ENCODE data around the gene RNF115. TPM values are rescaled to one million over a fixed set of nuclear protein-coding genes. Genes with fewer than 3 reads are reported as not detected.
A peak's percentile ranks its signal among the peaks of the same experiment; 100 is the strongest.

RNF115 gene
- total RNA-seq, 2 donors from 2014 or later = 12.7 to 13.2 TPM

DNA sequence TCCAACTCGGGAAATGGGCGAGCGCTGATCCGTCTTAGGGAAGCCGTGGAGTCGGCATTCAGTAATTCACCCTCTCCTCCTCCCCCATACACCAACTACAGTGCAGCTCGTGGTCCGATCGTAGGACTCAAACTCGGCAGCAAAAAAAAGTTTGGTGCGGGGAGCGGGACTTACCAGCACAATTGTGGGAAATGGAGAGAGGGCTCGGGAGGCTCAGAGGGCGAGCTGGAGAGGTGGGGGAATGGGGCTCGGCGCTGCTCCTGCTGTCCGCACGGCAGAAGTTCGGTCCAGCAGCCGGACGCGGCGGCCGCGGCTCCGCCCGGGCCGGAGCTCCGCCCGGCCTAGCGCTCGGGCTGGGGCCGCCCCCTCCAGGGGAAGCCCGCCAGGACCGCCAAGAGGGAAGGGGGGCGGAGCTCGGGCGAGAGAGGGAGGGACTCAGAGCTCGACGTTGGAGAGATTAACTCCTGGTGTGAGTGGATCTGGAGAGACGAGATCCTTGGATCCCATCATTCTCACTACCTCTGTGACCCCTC is 35.7 kb upstream of the RNF115 start:
- TF ChIP-seq, protein P1, sequence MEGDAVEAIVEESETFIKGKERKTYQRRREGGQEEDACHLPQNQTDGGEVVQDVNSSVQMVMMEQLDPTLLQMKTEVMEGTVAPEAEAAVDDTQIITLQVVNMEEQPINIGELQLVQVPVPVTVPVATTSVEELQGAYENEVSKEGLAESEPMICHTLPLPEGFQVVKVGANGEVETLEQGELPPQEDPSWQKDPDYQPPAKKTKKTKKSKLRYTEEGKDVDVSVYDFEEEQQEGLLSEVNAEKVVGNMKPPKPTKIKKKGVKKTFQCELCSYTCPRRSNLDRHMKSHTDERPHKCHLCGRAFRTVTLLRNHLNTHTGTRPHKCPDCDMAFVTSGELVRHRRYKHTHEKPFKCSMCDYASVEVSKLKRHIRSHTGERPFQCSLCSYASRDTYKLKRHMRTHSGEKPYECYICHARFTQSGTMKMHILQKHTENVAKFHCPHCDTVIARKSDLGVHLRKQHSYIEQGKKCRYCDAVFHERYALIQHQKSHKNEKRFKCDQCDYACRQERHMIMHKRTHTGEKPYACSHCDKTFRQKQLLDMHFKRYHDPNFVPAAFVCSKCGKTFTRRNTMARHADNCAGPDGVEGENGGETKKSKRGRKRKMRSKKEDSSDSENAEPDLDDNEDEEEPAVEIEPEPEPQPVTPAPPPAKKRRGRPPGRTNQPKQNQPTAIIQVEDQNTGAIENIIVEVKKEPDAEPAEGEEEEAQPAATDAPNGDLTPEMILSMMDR (IDR thresholded peaks at IDR 0.05) = peak in 4 of 7 experiments; percentile 9 to 25 (median 18)
- TF ChIP-seq POLR2A (IDR thresholded peaks at IDR 0.05) = peak; percentile 75 to 83 (median 82)
- Histone ChIP-seq H3K9me3 (no peaks in the 10 kb centered on the region), H3K36me3 (replicated peaks in 1 of 2; ENCODE audit: insufficient read depth in 1 of 2, low read depth in 2 of 2) (peaks cover 0 to 8% of the 10 kb centered on the region in 2 donors), H3K27ac (peak overlapping the region; percentile 84 to 91 (median 88)), H3K4me3 (peak overlapping the region; percentile 85 to 95), H3K27me3 (no peaks in the 10 kb centered on the region), H3K4me1 (peaks cover 27% of the 10 kb centered on the region)
- DNase-seq = peak; percentile 92 to 95 (median 93)
- ATAC-seq = peak; percentile 87
- WGBS, 2 donors = 0 to 1% methylated on average over 16 to 41 of the region's 41 CpGs
- intact Hi-C loops (cut with DNase I) = no loop called here

DNA sequence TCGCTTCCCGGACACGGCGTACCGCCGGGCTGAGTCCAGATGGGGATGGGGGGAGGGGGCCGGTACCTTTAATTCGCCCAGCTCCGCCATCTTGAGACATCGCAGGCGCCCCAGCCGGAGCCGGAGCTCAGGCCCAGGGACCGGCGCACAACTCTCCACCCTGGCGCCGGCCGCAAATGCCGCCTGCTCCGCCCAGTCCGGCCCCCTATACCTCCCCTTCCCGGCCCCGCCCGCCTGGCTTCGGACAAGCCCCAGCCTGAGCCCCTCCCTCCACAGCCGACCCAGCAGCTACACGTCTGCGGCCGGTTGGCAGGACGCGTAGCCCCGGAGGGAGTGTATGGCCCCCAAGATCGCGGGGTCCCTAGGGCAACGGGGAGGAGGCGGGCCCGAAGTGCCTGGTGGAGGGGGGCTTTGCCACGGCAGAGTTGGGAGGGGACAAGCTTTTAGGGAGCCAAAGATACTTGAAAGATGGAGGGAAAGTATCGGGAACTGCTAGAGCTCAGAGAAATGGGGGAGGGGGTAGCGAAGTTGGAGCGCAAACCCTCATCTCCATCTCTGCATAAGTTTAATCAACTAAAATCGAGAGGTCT is 35.1 kb upstream of the RNF115 start, which contains the start of gene PIAS3:
Gene PIAS3, minus strand, starts transcription at position 181 of the 590 bp plus-strand sequence. Its CDS starts 91 bp downstream, at position 90.
- intact Hi-C loops (cut with DNase I) = no loop called here
- peak within 1 kb of the TSS; percentile 85 to 95 for H3K4me3 ChIP-seq
- WGBS, 2 donors = 0 to 1% methylated on average over 9 to 39 of the region's 42 CpGs
- peak; percentile 95 to 97 (median 96) for DNase-seq
- peak; percentile 52 to 81 (median 79) for TF ChIP-seq POLR2A (IDR thresholded peaks at IDR 0.05)
- TF ChIP-seq, protein P1 (IDR thresholded peaks at IDR 0.05) = no peak
- H3K27me3 ChIP-seq = no peaks in the 10 kb centered on the region
- H3K36me3 ChIP-seq (replicated peaks in 1 of 2; ENCODE audit: insufficient read depth in 1 of 2, low read depth in 2 of 2) = peaks cover 0 to 8% of the 10 kb centered on the region in 2 donors
- H3K4me1 ChIP-seq = peaks cover 27% of the 10 kb centered on the region
- peak within 1 kb of the TSS; percentile 84 to 91 (median 88) for H3K27ac ChIP-seq
- H3K9me3 ChIP-seq = no peaks in the 10 kb centered on the region
- peak; percentile 94 for ATAC-seq

DNA sequence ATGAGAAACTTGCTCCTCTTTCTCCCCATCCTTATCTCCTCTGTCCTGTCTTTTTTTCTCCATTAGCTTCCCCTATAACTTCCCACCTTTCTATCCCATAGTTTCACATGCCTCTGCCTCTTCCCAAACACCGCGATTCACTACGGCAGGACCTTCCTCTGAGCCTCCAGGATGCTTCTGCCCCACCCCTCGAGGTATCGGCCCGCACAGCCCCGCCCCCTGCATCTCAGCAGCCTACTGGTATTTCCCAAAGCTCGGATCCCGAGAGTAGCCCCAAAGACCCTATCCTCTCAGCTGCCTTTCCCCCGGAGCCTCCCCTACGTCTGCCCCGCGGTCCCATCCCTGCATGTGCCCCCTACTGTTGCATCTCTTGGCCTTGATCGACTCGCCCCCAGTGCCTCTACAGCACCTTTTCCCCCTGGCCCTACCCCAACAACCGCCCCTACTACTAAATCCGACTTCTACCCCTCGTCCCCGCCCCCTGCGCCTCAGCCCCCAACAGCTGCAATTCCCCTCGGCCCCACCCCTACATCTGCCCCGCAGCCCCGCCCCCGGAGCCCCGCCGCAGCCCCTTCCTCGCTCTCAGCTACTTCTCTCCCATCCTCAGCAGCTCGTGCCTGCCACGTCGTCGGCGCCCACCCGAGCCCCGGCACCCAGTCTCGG is 34.5 kb upstream of the RNF115 start:
- Histone ChIP-seq H3K9me3 (no peaks in the 10 kb centered on the region), H3K4me1 (peaks cover 27% of the 10 kb centered on the region), H3K4me3 (peak overlapping the region; percentile 85 to 95), H3K27me3 (no peaks in the 10 kb centered on the region), H3K27ac (peak overlapping the region; percentile 84 to 91 (median 88)), H3K36me3 (replicated peaks in 1 of 2; ENCODE audit: insufficient read depth in 1 of 2, low read depth in 2 of 2) (peaks cover 0 to 8% of the 10 kb centered on the region in 2 donors)
- no peak for ATAC-seq
- intact Hi-C loops (cut with DNase I) = no loop called here
- peak; percentile 46 to 59 (median 52) for DNase-seq
- WGBS, 2 donors = 1 to 3% methylated on average over 20 to 31 of the region's 35 CpGs
- no peak for TF ChIP-seq POLR2A (IDR thresholded peaks at IDR 0.05)
- TF ChIP-seq, protein P1 (IDR thresholded peaks at IDR 0.05) = no peak

DNA sequence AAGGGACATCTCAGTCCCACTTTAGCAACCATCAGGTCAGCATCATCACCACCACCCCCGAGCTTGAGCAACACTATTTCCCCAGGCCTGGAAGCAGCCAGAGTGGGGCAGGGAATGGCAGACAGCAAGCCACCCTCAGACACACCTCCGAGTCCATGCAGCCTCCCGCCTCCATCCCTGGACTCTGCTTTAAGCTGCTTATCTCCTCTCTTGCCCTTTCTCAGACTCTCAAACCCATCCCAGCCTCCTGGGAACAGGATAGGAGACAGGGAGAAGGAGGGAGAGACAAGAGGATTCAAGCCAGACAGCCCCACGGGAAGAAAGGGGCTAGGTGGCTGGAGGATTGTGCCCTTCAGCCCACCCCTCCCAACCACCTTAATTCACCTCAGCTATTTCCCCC is 33.3 kb upstream of the RNF115 start:
- Histone ChIP-seq H3K27me3 (no peaks in the 10 kb centered on the region), H3K4me1 (peaks cover 27% of the 10 kb centered on the region), H3K4me3 (no peak overlapping the region), H3K36me3 (replicated peaks in 1 of 2; ENCODE audit: insufficient read depth in 1 of 2, low read depth in 2 of 2) (peaks cover 0 to 8% of the 10 kb centered on the region in 2 donors), H3K27ac (no peak overlapping the region), H3K9me3 (no peaks in the 10 kb centered on the region)
- ATAC-seq = no peak
- no peak for DNase-seq
- intact Hi-C loops (cut with DNase I) = no loop called here
- 76 to 79% methylated on average over 4 of the region's 4 CpGs for WGBS, 2 donors
- TF ChIP-seq POLR2A (IDR thresholded peaks at IDR 0.05) = no peak
- TF ChIP-seq, protein P1 (IDR thresholded peaks at IDR 0.05) = no peak

Data from body of pancreas (tissue), 4 donors.